ENCODE results near the gene SIGLECL1. TPM values are rescaled to one million over a fixed set of nuclear protein-coding genes. Genes with fewer than 3 reads are reported as not detected.

SIGLECL1 gene
- total and polyA plus RNA-seq, 5 donors from 2014 or later: not detected

DNA sequence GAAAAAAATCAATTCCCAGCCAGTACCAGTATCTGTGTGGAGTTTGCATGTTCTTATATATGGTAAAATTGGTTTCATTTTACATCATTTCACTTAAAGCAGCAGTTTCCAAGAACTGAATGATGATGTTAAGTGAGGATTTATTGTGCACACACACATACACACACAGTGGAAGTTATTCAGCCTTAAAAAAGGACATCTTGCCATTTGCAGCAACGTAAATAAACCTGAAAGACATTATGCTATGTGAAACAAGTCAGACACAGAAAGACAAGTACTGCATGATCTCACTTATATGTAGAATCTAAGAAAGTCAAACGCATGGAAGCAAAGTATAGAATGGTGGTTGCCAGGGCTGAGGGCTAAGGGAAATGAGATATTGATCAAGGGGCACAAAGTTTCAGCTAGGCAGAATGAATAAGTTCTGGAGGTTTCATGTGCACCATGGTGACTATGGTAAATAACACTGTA, 5.3 kb downstream of the SIGLECL1 start:
- H3K27me3 Mint-ChIP-seq: no peaks in the 10 kb centered on the region
- peaks cover 36% of the 10 kb centered on the region for H3K4me1 ChIP-seq (ENCODE audit: control insufficient read depth, insufficient read depth, low read length, poor library complexity, severe bottlenecking)
- no peaks in the 10 kb centered on the region for H3K36me3 ChIP-seq (ENCODE audit: control insufficient read depth, insufficient read depth, low read length)
- peak in 2 of 3 donors; percentile 32 to 76 for DNase-seq
- H3K4me1 Mint-ChIP-seq: peaks cover 20 to 68% (median 55%) of the 10 kb centered on the region in 4 donors
- H3K9me3 Mint-ChIP-seq: no peaks in the 10 kb centered on the region
- H3K9me3 ChIP-seq (ENCODE audit: control insufficient read depth in 2 of 2, low read length in 2 of 2): no peaks in the 10 kb centered on the region
- H3K4me3 ChIP-seq (ENCODE audit: low read depth, low read length): peak overlapping the region; percentile 61
- ATAC-seq (ENCODE audit: low read depth in 2 of 2): peak in 1 of 2 donors; percentile 67
- peak overlapping the region in 3 of 4 donors; percentile 14 to 54 (median 24) for H3K4me3 Mint-ChIP-seq
- H3K36me3 Mint-ChIP-seq: no peaks in the 10 kb centered on the region
- no peaks in the 10 kb centered on the region for H3K27me3 ChIP-seq (ENCODE audit: control insufficient read depth, insufficient read depth, low read length)
- no peak overlapping the region for H3K27ac ChIP-seq (ENCODE audit: insufficient read depth, low read length, poor library complexity, severe bottlenecking)
- H3K27ac Mint-ChIP-seq: peak overlapping the region in 2 of 3 donors; percentile 49 to 69

DNA sequence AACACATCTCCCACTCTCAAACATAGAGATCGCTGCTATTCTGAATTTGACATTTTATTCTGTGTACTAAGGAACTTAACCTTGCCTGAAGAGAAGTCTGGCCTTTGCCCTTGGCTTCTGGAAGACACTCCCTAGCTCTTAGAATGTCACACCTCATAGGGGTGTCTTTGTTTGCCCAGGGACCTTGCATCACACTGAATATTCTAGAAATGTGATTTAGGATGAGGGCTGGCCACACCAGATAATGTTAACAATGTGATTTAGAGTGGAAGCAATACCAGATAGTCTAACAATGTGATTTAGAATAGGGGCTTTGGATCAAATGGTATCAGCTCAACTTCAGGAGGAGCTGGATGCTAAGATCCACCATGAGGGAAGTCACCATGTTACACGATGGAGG, 6.6 kb downstream of the SIGLECL1 start:
- peaks cover 4% of the 10 kb centered on the region for H3K27me3 ChIP-seq (ENCODE audit: control insufficient read depth, insufficient read depth, low read length)
- H3K4me1 ChIP-seq (ENCODE audit: control insufficient read depth, insufficient read depth, low read length, poor library complexity, severe bottlenecking): peaks cover 36% of the 10 kb centered on the region
- Mint-ChIP-seq H3K36me3 (no peaks in the 10 kb centered on the region), H3K27ac (peak overlapping the region; percentile 17 to 63 (median 32)), H3K9me3 (no peaks in the 10 kb centered on the region), H3K27me3 (peaks cover 8% of the 10 kb centered on the region), H3K4me1 (peaks cover 20 to 60% (median 51%) of the 10 kb centered on the region in 4 donors), H3K4me3 (peak overlapping the region in 1 of 4 donors; percentile 20)
- no peak overlapping the region for H3K27ac ChIP-seq (ENCODE audit: insufficient read depth, low read length, poor library complexity, severe bottlenecking)
- no peaks in the 10 kb centered on the region for H3K9me3 ChIP-seq (ENCODE audit: control insufficient read depth in 2 of 2, low read length in 2 of 2)
- H3K4me3 ChIP-seq (ENCODE audit: low read depth, low read length): no peak overlapping the region
- DNase-seq: no peak
- H3K36me3 ChIP-seq (ENCODE audit: control insufficient read depth, insufficient read depth, low read length): no peaks in the 10 kb centered on the region
- no peak for ATAC-seq (ENCODE audit: low read depth in 2 of 2)

DNA sequence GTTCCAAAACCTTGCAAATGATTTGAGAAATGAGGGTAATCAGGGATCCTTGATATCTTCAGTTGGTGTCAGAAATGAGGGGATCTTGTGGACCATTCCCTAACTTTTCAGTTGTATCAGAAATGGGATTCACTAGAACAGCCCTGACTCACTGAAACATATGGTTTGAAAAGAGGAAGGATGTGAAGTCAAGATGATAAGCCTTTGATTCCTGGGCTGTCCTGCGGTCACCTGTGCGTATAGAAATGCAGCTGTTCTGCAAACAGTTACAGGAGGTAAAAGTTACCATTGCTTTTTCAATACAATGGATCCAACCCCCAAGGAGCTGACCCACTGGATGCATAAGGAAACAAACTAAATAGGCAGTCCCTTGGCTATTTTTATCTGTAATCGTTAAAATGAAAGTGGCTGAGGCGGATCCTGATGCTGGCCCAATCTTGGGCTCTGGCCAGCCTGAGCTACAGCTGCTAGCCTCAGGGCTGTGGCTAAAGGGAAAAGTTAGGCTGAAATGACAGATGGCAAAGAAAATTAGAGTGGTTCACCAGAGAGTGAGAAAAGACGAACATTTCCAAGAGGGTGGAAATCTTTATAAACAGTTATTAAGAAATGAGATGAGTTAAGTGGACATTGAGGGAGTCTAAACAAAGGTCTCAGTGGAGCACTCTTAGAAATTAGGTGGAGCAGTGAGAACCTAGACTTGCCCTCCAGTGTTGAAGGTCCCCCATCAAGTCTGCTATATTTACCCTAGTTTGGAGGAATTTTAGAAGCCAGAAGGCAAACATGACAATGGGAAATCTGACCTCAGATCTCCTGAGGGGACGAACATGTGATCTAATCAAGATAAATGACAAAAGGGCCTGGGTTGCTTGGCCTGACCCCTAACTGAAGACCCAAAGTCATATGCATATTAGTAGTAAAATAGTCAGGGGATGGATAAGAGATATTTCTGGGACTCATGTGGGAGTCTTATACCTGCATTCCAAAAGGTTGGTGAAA, 7.6 kb downstream of the SIGLECL1 start:
- peaks cover 8% of the 10 kb centered on the region for H3K27me3 Mint-ChIP-seq
- ATAC-seq (ENCODE audit: low read depth in 2 of 2): no peak
- H3K4me3 Mint-ChIP-seq: peak overlapping the region in 1 of 4 donors; percentile 22
- H3K4me1 Mint-ChIP-seq: peaks cover 15 to 51% (median 42%) of the 10 kb centered on the region in 4 donors
- peak in 1 of 3 donors; percentile 44 for DNase-seq
- H3K4me1 ChIP-seq (ENCODE audit: control insufficient read depth, insufficient read depth, low read length, poor library complexity, severe bottlenecking): peaks cover 26% of the 10 kb centered on the region
- peak overlapping the region; percentile 4 for H3K4me3 ChIP-seq (ENCODE audit: low read depth, low read length)
- H3K9me3 Mint-ChIP-seq: no peaks in the 10 kb centered on the region
- H3K9me3 ChIP-seq (ENCODE audit: control insufficient read depth in 2 of 2, low read length in 2 of 2): no peaks in the 10 kb centered on the region
- H3K27ac ChIP-seq (ENCODE audit: insufficient read depth, low read length, poor library complexity, severe bottlenecking): no peak overlapping the region
- H3K36me3 Mint-ChIP-seq: no peaks in the 10 kb centered on the region
- peak overlapping the region in 1 of 3 donors; percentile 63 for H3K27ac Mint-ChIP-seq
- H3K36me3 ChIP-seq (ENCODE audit: control insufficient read depth, insufficient read depth, low read length): no peaks in the 10 kb centered on the region
- H3K27me3 ChIP-seq (ENCODE audit: control insufficient read depth, insufficient read depth, low read length): peaks cover 4% of the 10 kb centered on the region

DNA sequence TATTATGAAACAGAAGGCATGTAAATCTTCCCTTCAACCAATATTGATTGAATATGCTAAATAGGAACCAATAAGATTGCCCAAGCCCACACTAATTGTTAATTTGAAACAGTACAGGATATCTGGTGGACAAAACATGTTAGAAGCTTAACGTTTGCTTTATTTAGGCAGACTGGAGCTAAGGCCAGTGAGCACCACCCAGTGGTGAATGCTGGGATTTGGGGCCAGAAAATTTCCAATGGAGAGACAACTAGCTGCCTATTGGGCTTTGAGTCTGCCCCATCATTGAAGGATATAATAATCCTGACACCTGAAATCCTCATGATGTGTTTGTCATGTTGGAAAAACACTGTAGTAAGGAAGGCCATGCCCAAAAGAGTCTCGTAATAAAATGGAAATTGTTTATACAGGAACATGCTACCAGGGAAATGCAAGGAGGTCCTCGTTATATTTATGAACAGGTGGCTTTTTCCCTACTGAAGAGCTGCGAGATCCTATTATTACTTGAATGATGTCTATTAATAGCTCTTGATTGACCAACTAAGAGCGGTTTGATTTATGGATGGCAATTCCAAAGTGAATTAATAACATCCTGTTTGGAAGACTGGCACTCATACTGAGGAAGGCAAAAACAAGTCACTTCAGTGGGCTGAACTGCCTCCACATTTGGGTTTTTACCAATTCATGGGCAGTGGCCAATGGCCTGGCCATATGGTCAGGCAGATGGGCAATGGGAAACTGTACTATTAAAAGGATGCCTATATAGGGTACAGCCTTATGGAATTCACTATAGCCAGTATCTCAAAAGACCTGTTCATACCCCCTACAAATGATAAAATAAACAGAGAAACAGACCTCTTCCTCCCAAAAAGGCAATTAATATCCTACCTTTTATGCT, 8.7 kb downstream of the SIGLECL1 start:
- H3K36me3 Mint-ChIP-seq: no peaks in the 10 kb centered on the region
- H3K4me3 ChIP-seq (ENCODE audit: low read depth, low read length): no peak overlapping the region
- H3K4me1 ChIP-seq (ENCODE audit: control insufficient read depth, insufficient read depth, low read length, poor library complexity, severe bottlenecking): peaks cover 18% of the 10 kb centered on the region
- no peak overlapping the region for H3K27ac Mint-ChIP-seq
- no peaks in the 10 kb centered on the region for H3K9me3 ChIP-seq (ENCODE audit: control insufficient read depth in 2 of 2, low read length in 2 of 2)
- no peak overlapping the region for H3K27ac ChIP-seq (ENCODE audit: insufficient read depth, low read length, poor library complexity, severe bottlenecking)
- peaks cover 8% of the 10 kb centered on the region for H3K27me3 Mint-ChIP-seq
- peaks cover 6% of the 10 kb centered on the region for H3K27me3 ChIP-seq (ENCODE audit: control insufficient read depth, insufficient read depth, low read length)
- H3K36me3 ChIP-seq (ENCODE audit: control insufficient read depth, insufficient read depth, low read length): no peaks in the 10 kb centered on the region
- ATAC-seq (ENCODE audit: low read depth in 2 of 2): peak in 1 of 2 donors; percentile 42
- peaks cover 13 to 41% (median 35%) of the 10 kb centered on the region in 4 donors for H3K4me1 Mint-ChIP-seq
- DNase-seq: peak in 2 of 3 donors; percentile 26 to 82
- no peak overlapping the region for H3K4me3 Mint-ChIP-seq
- no peaks in the 10 kb centered on the region for H3K9me3 Mint-ChIP-seq

DNA sequence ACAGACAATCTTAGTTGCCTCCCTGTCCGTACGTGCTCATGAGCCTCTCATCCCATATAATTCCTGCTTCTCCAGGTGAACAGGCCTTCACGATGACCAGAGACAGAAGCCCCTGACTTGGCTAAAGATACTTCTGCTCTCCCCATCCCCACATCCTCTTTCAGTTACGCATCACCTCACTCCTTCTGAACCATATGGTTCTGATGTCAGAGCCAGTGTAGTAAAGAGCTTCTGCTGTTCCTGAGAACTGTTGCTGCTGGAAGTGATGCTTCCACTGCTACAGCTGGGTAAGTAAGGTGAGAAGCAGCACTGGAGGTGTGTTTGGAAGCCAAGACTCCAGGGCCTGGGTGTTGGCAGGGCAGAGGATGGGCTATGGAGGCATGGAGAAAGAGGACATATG, 12.9 kb downstream of the SIGLECL1 start:
- H3K4me3 Mint-ChIP-seq: no peak overlapping the region
- Histone ChIP-seq H3K36me3 (ENCODE audit: control insufficient read depth, insufficient read depth, low read length) (no peaks in the 10 kb centered on the region), H3K9me3 (ENCODE audit: control insufficient read depth in 2 of 2, low read length in 2 of 2) (no peaks in the 10 kb centered on the region), H3K27ac (ENCODE audit: insufficient read depth, low read length, poor library complexity, severe bottlenecking) (no peak overlapping the region), H3K4me1 (ENCODE audit: control insufficient read depth, insufficient read depth, low read length, poor library complexity, severe bottlenecking) (peaks cover 5% of the 10 kb centered on the region), H3K27me3 (ENCODE audit: control insufficient read depth, insufficient read depth, low read length) (peaks cover 6% of the 10 kb centered on the region), H3K4me3 (ENCODE audit: low read depth, low read length) (no peak overlapping the region)
- no peaks in the 10 kb centered on the region for H3K36me3 Mint-ChIP-seq
- ATAC-seq (ENCODE audit: low read depth in 2 of 2): no peak
- peaks cover 0 to 8% (median 7%) of the 10 kb centered on the region in 4 donors for H3K4me1 Mint-ChIP-seq
- no peak for DNase-seq
- peaks cover 0 to 1% (median 0%) of the 10 kb centered on the region in 7 donors for H3K9me3 Mint-ChIP-seq
- no peak overlapping the region for H3K27ac Mint-ChIP-seq
- peaks cover 8% of the 10 kb centered on the region for H3K27me3 Mint-ChIP-seq

DNA sequence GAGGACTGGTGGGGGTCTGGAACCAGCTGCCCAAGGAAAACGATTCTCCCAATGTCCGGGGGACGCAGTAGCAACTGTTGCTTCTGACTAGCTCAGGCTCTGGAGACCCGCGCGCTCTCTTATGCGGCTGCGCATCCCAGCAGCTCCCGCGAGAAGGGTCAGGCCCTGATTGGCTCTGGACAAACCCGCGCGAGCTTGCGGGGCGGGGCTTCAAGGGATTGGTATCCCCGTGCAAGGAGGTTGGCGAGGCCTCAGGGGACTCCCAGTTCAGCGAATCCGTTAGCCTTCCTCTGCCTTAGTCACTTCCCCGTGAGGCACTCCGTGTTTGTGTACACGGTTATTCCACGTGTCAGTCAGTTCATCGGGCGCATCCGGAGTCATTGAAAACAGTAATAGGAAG, 20.2 kb downstream of the SIGLECL1 start:
- Mint-ChIP-seq H3K4me1 (peaks cover 0 to 24% (median 12%) of the 10 kb centered on the region in 4 donors), H3K9me3 (peaks cover 0 to 1% (median 0%) of the 10 kb centered on the region in 7 donors), H3K27me3 (peaks cover 5% of the 10 kb centered on the region), H3K27ac (no peak overlapping the region), H3K36me3 (no peaks in the 10 kb centered on the region), H3K4me3 (no peak overlapping the region)
- DNase-seq (no peak), ATAC-seq (ENCODE audit: low read depth in 2 of 2) (no peak)
- H3K27me3 ChIP-seq (ENCODE audit: control insufficient read depth, insufficient read depth, low read length): no peaks in the 10 kb centered on the region
- H3K4me1 ChIP-seq (ENCODE audit: control insufficient read depth, insufficient read depth, low read length, poor library complexity, severe bottlenecking): peaks cover 3% of the 10 kb centered on the region
- H3K27ac ChIP-seq (ENCODE audit: insufficient read depth, low read length, poor library complexity, severe bottlenecking): no peak overlapping the region
- H3K9me3 ChIP-seq (ENCODE audit: control insufficient read depth in 2 of 2, low read length in 2 of 2): no peaks in the 10 kb centered on the region
- H3K36me3 ChIP-seq (ENCODE audit: control insufficient read depth, insufficient read depth, low read length): no peaks in the 10 kb centered on the region
- H3K4me3 ChIP-seq (ENCODE audit: low read depth, low read length): no peak overlapping the region

DNA sequence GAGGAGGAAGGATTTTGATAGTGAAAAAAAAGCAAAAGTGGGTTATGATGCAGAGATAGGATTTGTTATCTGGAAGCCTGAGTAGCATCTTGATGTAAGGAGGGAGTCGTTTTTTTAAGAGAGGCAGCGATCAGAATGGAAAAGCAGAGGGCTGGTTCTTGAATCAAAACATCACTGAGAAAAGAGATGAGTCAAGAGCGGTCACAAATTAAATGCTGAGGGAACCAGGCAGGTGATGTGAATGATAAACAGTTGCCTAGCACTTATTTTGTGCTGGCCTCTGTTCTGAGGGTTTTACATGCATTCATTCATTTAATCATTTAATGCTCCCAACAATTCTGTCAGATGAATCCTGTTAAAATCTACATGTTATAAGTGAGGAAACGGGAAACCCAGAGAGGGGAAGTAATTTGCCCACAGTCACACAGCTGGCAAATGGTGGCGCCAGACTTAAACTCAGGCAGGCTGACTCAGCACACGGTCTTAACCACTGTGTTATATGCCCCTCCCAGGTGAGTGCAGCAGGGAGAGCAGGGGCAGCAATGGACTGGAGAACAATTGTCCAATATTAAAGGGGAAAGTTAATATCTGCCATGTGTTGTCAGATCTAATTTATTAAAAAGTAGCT, 21.4 kb downstream of the SIGLECL1 start:
- H3K36me3 Mint-ChIP-seq: no peaks in the 10 kb centered on the region
- H3K4me3 ChIP-seq (ENCODE audit: low read depth, low read length): no peak overlapping the region
- ATAC-seq (ENCODE audit: low read depth in 2 of 2) (peak in 1 of 2 donors; percentile 67), DNase-seq (peak in 2 of 3 donors; percentile 20 to 51)
- no peak overlapping the region for H3K27ac ChIP-seq (ENCODE audit: insufficient read depth, low read length, poor library complexity, severe bottlenecking)
- H3K27ac Mint-ChIP-seq: peak overlapping the region; percentile 49 to 91 (median 68)
- peaks cover 0 to 24% (median 12%) of the 10 kb centered on the region in 4 donors for H3K4me1 Mint-ChIP-seq
- H3K4me3 Mint-ChIP-seq: peak overlapping the region in 3 of 4 donors; percentile 40 to 57 (median 47)
- no peaks in the 10 kb centered on the region for H3K36me3 ChIP-seq (ENCODE audit: control insufficient read depth, insufficient read depth, low read length)
- peaks cover 3% of the 10 kb centered on the region for H3K4me1 ChIP-seq (ENCODE audit: control insufficient read depth, insufficient read depth, low read length, poor library complexity, severe bottlenecking)
- no peaks in the 10 kb centered on the region for H3K9me3 Mint-ChIP-seq
- H3K27me3 Mint-ChIP-seq: peaks cover 5% of the 10 kb centered on the region
- no peaks in the 10 kb centered on the region for H3K9me3 ChIP-seq (ENCODE audit: control insufficient read depth in 2 of 2, low read length in 2 of 2)
- no peaks in the 10 kb centered on the region for H3K27me3 ChIP-seq (ENCODE audit: control insufficient read depth, insufficient read depth, low read length)
